AML-193 (cell line): Measurements from ENCODE around the gene TMEM178B.

Experiments used
- DNase-seq, 2 experiments: peaks; one replicate each; lab custom pipeline; 2025; lab: John Stamatoyannopoulos, UW

TMEM178B gene

DNA sequence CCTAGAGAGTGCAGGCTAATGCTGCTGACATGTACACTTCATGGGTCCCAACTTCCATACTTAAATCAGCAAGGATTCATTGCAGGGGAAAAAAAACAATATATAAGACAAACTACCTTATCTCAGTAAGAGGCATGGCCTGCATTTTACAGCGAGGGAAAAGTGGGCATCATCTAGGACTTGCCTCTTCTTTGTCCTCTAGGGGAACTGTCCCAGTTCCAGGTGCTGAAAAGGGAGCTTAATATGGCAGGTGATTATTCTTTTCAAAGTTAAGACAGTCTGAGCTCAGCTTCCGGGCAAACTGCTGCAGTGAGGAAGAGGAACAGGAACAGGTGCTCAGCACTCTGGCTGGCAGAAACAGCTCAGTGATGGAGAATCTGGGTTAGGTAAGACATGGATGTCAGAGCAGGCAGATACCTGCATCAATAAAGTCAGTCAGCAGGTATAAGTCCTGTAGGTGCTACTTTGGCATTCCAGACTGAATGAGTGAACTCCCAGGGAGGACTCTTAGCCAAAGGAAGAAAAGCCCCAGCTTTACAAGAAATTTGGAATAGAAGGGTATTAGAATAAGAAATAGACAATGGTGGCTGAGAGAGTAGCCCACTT, 147.2 kb downstream of the TMEM178B start:
- no peak for DNase-seq

DNA sequence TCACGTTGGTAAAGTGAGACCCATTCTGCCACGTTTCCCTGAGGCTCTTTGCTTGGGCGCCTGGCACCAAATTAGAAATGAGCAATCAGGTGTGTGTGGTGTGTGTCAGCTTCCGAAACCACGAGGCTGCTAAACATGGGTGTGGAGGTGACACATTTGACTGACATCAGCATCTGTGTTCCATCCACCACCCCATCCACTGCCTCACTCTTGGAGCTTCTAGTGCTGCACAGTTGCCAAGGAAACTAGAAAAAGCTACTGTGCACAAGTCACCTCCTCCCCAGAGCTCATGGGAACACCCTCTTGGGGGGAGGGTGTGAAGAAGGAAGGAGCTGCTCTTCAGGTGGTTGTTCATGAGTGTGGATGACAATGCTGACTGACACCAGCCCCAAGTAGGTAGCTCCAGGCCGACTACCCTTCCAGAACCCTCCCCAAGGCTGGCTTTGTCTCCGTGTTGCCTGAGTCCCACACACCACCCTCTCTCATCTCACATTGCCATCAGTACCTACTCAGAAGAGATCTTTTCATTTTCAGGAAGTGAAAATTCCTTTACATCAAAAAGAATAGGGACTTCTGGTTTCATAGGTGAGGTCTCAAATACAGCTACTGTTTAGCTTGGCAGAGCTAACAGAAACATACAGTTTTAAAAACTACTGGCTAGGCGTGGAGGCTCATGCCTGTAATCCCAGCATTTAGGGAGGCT, 152.2 kb downstream of the TMEM178B start:
- no peak for DNase-seq

DNA sequence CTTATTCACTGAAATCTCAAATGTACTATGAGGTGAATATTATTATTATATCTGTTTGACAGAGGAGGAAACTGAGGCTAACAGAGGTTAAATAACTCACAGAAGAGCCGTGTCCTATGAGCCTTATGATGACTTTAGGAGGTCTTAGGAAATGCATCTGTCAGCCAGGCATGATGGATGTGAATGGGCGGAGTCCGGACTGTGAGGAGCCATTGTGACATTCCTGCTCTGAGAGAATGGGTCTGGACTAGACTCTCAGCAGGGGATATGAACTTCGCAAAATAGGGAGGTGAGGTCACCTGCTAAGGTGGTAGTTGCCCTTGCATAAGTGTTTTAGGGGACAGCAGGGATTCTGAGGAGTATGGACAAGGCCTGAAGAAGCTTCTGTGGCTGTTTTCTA, 153.6 kb downstream of the TMEM178B start:
- DNase-seq = no peak

DNA sequence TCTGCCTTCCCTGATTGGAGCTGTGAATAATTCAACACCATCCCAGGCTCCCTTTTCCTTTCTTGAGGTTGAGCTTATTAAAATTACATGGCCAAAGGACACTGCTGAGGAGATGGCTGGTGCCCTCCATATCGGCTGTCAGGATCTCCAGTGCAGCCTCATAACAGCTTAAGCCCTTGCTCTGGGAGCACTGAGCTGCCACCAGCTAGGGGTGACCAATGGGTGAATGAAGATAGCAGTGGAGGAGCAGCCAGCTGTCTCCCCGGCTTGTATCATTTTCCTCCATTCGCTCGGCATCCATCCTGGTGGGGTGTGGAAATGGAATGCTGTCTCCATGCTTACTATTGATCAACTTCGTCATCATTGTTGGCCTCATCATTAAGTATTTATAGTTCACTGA, 154.6 kb downstream of the TMEM178B start:
- no peak for DNase-seq

DNA sequence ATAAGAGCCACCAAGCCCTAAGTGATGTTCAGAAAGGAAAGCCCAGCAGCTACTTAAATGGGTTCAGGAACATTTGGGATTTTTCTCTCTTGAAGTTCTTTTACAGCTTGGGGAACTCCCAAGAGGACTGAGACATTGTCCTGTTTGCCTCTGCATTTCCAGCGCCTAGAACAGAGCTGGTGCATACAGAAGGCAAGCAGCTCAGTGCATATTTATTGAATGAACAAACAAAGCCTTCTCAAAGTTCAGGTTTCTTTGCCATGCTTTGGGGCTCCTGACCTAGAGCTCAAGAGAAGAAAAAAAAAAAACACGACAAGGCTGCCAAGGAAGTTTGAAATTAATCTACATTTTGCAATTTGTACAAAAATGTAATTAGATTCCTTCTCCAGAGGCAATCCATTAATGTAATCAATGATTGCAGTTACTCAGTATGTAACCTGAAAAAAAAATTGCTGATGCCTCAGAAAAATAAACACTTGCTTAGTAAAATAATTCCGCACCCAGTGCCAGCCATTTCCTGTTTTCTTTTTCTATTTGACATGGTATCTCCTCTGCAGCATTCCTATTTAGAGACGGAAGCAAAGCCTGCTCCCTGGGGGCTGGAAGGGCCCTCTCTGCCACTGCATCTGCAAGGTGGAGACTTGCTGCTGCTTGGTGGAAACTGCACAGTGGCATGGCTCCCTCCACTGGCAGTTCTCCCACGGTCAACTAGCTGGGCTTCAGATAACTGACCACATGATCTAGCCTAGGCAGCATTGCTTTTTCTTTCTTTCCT, 157.3 kb downstream of the TMEM178B start:
- no peak for DNase-seq

DNA sequence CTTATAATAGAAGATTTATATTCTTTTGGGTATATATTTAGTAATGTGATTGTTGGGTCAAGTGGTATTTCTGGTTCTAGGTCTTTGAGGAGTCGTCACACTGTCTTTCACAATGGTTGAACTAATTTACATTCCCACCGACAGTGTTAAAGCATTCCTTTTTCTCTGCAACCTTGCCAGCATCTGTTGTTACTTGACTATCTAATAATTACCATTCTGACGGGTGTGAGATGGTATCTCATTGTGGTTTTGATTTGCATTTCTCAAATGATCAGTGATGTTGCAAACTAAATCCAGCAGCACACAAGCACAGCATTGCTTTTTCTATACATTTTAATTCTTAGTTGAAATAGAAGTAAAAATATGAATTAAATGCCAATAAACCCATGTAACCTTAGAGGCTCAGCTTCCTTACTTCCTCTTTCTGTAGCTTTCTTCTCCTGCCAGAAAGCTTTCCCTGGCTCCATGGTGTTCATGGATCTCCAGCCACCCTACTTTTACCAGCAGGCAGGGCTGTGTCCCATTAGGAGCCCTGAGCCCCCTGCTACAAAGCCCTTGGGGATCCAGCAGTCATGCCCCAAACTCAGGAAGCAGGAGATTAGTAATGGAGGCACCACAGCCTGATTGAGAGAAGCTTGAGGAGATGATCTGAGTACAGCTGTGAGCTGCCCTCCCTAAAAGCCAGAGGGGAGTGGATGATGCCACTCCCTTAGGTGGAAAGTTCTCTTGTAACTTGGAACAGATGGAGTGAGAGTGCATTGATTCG, 158.6 kb downstream of the TMEM178B start:
- no peak for DNase-seq

DNA sequence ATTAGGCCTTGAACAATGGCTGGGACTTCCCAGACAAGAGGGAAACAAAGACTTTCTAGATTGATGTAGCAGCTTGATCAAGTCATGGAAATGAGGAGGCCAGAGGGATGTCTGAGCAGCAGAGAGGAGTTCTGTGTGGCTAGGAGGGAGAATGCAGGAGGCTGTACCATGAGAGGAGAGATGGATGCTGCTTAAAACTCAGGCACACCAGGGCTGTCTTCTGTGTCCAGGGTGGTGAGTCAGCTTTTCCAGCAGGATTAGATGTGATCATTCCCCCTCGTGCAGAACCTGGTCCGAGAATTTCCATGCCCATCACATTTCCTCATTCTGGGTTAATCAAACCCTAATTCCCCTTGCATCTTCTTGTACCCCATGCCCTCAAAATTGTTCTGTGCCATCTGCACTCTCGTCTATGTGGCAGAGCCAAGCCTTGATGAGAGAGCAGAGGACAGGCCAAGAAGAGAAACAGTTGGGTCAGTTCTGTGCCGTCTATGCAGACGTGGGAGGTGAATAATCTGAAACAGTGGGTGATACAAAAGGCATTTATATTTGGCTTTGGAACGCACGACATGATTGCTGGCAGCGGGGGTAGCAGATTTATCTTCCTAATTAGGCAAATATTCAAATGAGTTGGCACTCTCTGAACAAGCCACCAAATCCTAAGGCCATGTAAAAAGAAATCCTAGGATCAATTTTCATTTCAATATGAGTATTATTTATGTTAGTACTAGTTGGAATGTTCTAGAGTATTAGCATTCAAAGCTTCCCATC, 160.7 kb downstream of the TMEM178B start:
- DNase-seq = no peak

DNA sequence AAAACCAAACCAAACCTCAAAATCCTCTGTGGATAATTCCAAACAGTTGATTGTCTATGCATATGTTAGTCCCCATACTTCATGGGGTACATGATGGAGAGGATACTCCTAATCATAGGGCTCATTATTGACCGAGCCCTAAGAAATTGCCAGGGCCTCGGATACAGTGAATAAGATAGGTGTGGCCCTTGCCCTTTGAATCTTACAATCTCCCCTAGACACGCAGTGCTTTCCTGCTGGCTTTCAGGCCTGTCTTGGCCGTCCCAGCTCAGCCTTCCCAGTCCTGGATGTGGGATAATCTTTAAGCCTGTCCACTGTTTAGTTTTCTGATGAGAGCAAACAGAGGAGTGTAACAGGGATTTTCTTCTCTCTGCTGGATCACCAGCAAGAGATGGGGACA, 161.8 kb downstream of the TMEM178B start:
- DNase-seq = no peak

DNA sequence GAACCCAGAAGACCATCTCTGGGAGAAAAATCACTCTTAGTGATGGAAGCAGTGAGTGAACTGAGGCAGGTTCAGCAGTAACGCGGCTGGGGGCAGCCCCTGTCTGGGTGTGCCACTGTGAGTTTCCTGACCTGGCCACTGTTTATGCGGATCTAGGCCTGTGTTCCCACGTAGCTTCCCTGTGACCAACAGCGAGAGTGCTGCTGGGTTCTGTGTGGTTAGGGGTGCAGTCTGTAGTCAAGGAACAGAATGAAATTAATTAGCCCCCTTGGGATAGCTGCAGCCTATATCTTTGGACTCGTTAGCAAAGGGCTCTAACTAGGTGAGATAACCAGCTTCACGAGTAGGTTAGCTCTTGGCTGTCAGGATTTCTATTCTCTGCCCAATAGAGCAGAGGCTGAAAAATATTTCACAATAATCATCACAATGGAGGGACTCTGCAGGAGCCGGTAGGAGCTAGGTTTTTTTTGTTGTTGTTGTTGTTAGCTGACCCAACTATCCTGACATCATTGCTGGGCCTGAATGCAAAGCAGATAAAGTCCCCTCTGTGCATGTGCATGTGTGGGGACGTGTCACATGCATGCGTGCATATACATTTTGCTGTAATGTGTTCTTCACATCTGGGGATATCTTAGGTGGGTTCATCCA, 164.9 kb downstream of the TMEM178B start:
- DNase-seq = no peak

DNA sequence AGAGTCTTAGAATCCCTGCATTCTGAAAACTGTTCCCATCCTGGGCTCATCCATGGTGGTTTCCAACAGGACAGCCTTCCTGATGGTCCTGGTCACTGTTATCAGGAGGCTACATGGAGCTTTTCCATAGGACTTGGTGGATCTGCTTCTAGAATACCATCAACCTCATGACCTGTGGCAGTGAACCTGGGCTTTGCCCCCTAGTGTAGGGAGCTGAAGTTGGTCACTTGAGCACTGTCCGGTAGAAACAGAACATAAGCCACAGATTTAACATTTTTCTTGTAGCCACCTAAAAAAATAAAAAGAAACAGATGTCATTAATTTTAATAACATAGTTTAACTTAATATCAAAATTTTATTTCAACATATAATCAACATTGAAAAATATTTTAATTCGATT, 165.8 kb downstream of the TMEM178B start:
- no peak for DNase-seq

DNA sequence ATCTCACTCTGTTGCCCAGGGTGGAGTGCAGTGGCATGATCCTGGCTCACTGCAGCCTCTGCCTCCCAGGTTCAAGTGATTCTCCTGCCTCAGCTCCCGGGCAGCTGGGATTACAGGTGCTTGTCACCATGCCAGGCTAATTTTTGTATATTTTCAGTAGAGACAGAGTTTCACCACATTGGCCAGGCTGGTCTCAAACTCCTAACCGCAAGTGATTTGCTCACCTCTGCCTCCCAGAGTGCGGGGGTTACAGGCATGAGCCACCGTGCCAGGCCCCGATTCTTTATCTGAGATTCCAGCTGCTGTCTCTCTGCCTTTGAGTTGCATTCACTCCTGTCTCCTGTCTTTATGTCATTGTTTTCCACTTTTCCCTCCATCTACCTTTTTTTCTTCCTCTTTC, 168.7 kb downstream of the TMEM178B start:
- no peak for DNase-seq

DNA sequence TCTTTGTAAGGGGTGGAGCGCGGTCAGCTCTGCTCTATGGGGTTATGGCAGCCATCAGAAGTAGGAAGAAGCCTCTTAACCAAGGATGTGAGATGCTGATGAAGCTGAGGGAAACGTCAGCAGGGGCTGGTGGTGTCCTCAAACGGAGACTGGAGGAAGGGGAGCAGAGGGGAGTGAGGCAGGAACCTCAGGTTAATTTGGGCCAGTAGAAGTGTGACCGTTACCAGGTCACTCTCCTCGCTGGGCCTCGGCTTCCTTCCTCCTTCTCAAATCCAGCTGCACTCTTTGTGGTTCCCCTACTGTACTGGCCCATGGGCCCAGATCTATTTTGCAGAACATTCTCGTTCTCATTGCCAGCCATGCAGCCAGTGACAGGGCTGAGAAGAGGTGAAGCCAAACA, 169.5 kb downstream of the TMEM178B start:
- DNase-seq = no peak

DNA sequence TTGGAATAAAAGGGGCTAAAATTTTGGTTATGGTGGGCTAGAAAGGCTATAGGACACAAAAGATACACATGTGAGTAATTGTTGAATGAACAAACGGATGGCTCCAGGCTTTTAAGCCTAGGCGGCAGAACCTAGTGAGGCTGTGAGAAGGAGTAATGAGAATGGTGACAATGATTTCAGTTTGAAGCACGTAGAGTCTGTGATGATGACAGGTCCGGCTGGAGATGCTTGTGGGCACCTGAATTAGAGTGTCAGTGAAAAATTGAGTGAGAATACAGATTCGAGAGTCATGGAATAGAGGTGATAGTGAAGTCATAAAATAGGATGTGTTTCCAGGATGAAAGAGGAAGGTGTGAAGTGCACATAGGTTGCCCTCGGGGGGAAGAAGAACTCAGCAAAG, 170.6 kb downstream of the TMEM178B start:
- DNase-seq = no peak

DNA sequence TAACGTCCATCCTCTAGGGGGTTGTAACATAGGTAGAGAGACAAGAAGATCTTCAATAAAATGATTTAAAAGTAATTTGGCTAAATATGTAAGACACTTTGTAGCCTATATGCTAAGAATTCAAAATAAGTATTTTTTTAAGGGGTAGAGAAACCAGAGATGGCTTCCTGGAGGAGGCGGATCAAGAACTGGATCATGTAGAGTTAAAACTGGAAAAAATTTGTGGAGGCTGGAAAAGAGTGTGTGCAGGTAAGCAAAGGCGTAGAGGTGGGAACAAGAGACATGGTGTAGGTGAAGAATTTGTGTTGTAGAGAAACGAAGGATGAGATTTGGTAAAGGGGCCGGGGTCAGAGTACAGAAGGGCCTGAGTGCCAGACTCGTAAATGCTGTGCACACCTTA, 172.6 kb downstream of the TMEM178B start:
- DNase-seq = no peak

DNA sequence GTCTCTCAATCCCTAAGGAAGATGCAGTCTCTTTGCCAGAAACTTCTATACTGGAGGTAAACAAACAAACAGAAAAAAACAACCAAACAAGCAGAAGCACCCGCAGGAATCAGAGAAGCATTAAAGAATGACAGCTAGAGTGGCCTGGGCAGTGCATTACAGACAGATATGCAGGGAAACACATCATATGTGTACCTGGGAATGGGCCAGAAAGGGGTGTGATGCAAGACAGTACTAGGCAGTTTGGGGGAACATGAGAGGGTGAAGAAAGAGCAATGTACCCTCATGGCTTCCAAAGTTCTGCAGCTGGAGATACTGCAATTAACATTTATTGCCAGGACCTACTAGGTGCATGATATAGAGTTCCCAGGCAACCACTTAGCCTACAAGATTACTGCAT, 177.3 kb downstream of the TMEM178B start:
- no peak for DNase-seq

DNA sequence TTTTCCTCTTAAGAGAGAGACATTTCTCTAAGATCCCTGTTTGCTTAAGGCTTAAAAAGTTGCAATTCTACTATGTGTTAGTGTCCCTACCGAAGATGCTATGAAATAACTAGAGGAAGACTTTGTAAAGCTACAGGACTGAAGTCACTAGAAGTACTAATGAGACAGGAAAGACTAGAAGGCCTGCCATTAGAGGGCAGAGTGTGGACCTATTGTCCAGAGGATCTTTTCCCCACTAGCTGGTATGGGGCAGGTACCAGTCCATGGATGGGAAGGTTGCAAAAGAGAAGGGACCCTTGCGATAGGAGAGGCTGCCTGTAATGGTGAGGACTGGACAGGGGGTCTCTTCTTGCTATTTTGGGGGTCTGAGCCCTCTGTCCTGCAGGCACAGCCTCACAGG, 178.1 kb downstream of the TMEM178B start:
- DNase-seq = no peak

DNA sequence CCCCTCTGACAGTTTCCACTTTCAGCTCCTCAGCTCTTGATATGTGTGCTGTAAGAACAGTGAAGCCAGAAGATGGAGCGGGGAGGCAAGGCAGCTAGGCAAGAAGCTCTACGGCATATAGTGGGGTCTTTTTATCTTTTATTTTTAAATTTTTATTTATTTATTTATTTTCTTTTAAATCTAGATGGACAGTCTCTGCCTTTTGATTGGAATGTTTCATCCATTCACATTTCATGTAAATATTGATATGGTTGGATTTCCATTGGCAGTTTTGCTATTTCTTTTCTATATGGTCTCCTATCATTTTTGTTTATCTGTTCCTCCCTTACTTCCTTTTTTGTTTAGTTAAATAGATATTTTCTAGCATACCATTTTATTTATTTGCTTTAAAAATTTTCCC, 183.7 kb downstream of the TMEM178B start:
- DNase-seq = no peak

DNA sequence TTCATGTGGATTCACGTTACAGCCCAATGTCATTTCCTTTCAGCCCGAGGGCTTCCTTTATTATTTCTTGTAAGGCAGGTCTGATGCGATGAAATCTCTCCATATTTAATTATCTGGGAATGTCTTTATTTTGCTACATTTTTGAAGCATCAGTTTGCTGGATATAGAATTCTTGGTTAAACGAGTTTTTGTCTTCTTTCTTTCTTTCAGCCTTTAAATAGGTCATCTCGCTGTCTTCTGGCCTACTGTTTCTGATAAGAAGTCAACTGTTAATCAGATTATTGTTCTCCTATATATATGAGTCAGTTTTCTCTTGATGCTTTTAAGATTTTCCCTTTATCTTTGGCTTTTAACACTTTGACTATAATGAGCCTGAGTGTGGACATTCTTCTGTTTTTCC, 184.7 kb downstream of the TMEM178B start:
- DNase-seq = no peak

DNA sequence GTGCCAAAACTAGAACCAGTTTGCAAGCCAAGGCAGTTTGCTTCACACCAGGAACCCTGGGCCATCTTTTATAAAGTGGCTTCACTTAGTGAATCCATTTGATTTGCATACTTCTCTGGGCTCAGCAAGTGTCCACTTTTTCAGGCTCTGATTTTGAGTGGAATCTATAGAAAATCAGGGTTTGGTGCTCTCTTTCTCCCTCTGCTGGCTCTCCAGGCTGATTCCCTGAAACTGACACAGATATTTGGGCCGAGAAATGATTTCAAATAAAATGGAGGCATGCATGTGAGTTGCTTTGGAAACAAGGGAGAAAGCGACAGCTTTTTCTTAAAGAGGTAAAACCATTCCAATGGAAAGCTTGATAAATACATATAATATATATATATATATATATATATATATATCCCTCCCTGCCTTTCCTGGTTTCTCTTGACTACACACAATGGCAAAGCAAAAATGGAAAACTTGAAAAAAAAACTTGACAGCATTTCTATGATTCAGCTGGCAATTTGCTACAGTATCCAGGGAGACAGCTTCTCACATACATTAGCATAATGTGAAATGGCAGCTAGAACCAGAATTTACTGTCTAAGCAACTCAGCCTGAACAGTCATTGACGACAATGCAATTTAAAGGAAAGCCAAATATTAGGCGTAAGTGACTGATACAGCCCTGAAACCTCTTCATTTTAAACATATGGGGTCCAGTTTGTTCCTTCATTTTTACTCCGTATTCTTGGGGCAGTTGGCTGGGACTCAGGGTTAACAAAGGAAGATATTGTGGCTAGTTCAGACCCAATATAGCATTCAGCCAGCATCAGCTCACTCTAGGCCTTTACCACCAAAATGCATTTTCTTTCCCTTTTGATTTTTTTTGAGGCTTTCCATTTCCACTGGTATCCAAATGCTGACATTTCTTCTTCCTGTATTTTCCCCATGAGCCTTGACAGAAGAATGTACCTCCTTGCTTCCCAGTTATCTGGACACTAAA, 188.5 kb downstream of the TMEM178B start:
- DNase-seq = no peak

DNA sequence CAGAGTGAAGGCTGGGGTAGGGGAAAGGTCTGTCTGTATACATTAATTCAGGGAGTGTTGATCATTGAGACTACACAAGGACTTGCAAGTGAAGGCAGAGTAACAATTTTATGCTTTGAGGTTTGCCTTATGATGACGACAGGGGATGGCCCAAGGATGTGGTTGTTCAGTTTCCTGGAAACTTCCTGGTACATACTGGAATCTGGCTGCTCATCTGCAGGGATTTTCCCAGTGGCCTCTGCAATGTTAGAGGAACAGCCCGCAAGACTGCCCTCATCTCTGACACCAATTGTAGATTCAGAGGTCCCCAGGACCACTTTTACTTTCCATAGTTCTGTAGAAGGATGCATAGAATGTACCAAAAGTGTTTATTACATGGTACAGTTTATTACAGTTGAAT, 189.6 kb downstream of the TMEM178B start:
- no peak for DNase-seq
